ENCODE measurements around the gene PPM1M.

The PPM1M gene

GRCh38 chr3:52245322-52246263 is at the start of gene PPM1M:
PPM1M (plus strand) TSS chr3:52245759; CDS start chr3:52245825, 66 bp downstream.
- H3K9me3 ChIP-seq (ENCODE audit: insufficient read depth, low read length), result no peaks in the 10 kb centered on the region
- peaks cover 22% of the 10 kb centered on the region for H3K4me1 ChIP-seq (ENCODE audit: insufficient read depth, insufficient read length)
- DNase-seq (ENCODE audit: low read depth, low spot score), result peak; percentile 51
- H3K36me3 ChIP-seq (ENCODE audit: insufficient read depth, insufficient read length, low read length), result peaks cover 28% of the 10 kb centered on the region
- H3K9ac ChIP-seq (ENCODE audit: insufficient read length, low read depth), result peak within 1 kb of the TSS; percentile 81
- TF ChIP-seq YY1 (IDR thresholded peaks at IDR 0.05; ENCODE audit: insufficient read depth, insufficient read length), result no peak
- TF ChIP-seq SUZ12 (IDR thresholded peaks at IDR 0.05; ENCODE audit: extremely low read depth, insufficient read depth, insufficient read length), result no peak
- no peak for TF ChIP-seq ZNF274 (IDR thresholded peaks at IDR 0.05; ENCODE audit: low read depth, low read length)
- peaks cover 19% of the 10 kb centered on the region for H3K27me3 ChIP-seq (ENCODE audit: insufficient read depth, insufficient read length)
- peak within 1 kb of the TSS; percentile 51 for H3K4me3 ChIP-seq (ENCODE audit: insufficient read length, low read depth)

GRCh38 chr3:52195823-52196331 is 49.7 kb upstream of the PPM1M start:
- no peak overlapping the region for H3K4me3 ChIP-seq (ENCODE audit: insufficient read length, low read depth)
- H3K9ac ChIP-seq (ENCODE audit: insufficient read length, low read depth), result no peak overlapping the region
- H3K4me1 ChIP-seq (ENCODE audit: insufficient read depth, insufficient read length), result peaks cover 3% of the 10 kb centered on the region
- H3K9me3 ChIP-seq (ENCODE audit: insufficient read depth, low read length), result no peaks in the 10 kb centered on the region
- peaks cover 19% of the 10 kb centered on the region for H3K36me3 ChIP-seq (ENCODE audit: insufficient read depth, insufficient read length, low read length)
- TF ChIP-seq ZNF274 (IDR thresholded peaks at IDR 0.05; ENCODE audit: low read depth, low read length) (no peak), SUZ12 (IDR thresholded peaks at IDR 0.05; ENCODE audit: extremely low read depth, insufficient read depth, insufficient read length) (no peak), YY1 (IDR thresholded peaks at IDR 0.05; ENCODE audit: insufficient read depth, insufficient read length) (no peak)
- no peak for DNase-seq (ENCODE audit: low read depth, low spot score)
- H3K27me3 ChIP-seq (ENCODE audit: insufficient read depth, insufficient read length), result peaks cover 9% of the 10 kb centered on the region

GRCh38 chr3:52196977-52197376 is 48.6 kb upstream of the PPM1M start:
- Histone ChIP-seq H3K4me3 (ENCODE audit: insufficient read length, low read depth) (no peak overlapping the region), H3K4me1 (ENCODE audit: insufficient read depth, insufficient read length) (peaks cover 3% of the 10 kb centered on the region), H3K9me3 (ENCODE audit: insufficient read depth, low read length) (no peaks in the 10 kb centered on the region), H3K27me3 (ENCODE audit: insufficient read depth, insufficient read length) (peaks cover 9% of the 10 kb centered on the region), H3K9ac (ENCODE audit: insufficient read length, low read depth) (no peak overlapping the region), H3K36me3 (ENCODE audit: insufficient read depth, insufficient read length, low read length) (peaks cover 29% of the 10 kb centered on the region)
- no peak for DNase-seq (ENCODE audit: low read depth, low spot score)
- TF ChIP-seq YY1 (IDR thresholded peaks at IDR 0.05; ENCODE audit: insufficient read depth, insufficient read length) (no peak), ZNF274 (IDR thresholded peaks at IDR 0.05; ENCODE audit: low read depth, low read length) (no peak), SUZ12 (IDR thresholded peaks at IDR 0.05; ENCODE audit: extremely low read depth, insufficient read depth, insufficient read length) (no peak)

- Histone ChIP-seq H3K9ac (ENCODE audit: insufficient read length, low read depth) (peak overlapping the region; percentile 86), H3K27me3 (ENCODE audit: insufficient read depth, insufficient read length) (peaks cover 9% of the 10 kb centered on the region), H3K4me3 (ENCODE audit: insufficient read length, low read depth) (peak overlapping the region; percentile 19), H3K36me3 (ENCODE audit: insufficient read depth, insufficient read length, low read length) (peaks cover 33% of the 10 kb centered on the region), H3K4me1 (ENCODE audit: insufficient read depth, insufficient read length) (peaks cover 3% of the 10 kb centered on the region), H3K9me3 (ENCODE audit: insufficient read depth, low read length) (no peaks in the 10 kb centered on the region)
- no peak for DNase-seq (ENCODE audit: low read depth, low spot score)
- TF ChIP-seq SUZ12 (IDR thresholded peaks at IDR 0.05; ENCODE audit: extremely low read depth, insufficient read depth, insufficient read length) (no peak), YY1 (IDR thresholded peaks at IDR 0.05; ENCODE audit: insufficient read depth, insufficient read length) (no peak), ZNF274 (IDR thresholded peaks at IDR 0.05; ENCODE audit: low read depth, low read length) (no peak)
Measured at GRCh38 chr3:52197499-52197841, 48.1 kb upstream of the PPM1M start.

- Histone ChIP-seq H3K4me3 (ENCODE audit: insufficient read length, low read depth) (peak within 1 kb of the TSS; percentile 90), H3K4me1 (ENCODE audit: insufficient read depth, insufficient read length) (peaks cover 3% of the 10 kb centered on the region)
Measured at GRCh38 chr3:52197842-52198625, 47.5 kb upstream of the PPM1M start, which contains the start of gene ALAS1. ALAS1 (plus strand) TSS chr3:52198160; CDS start chr3:52199242, 1,082 bp downstream.

GRCh38 chr3:52198643-52199608 is 46.6 kb upstream of the PPM1M start:
- Histone ChIP-seq H3K9me3 (ENCODE audit: insufficient read depth, low read length) (no peaks in the 10 kb centered on the region), H3K4me3 (ENCODE audit: insufficient read length, low read depth) (peak overlapping the region; percentile 90), H3K36me3 (ENCODE audit: insufficient read depth, insufficient read length, low read length) (peaks cover 48% of the 10 kb centered on the region), H3K4me1 (ENCODE audit: insufficient read depth, insufficient read length) (peaks cover 3% of the 10 kb centered on the region), H3K9ac (ENCODE audit: insufficient read length, low read depth) (peak overlapping the region; percentile 86), H3K27me3 (ENCODE audit: insufficient read depth, insufficient read length) (peaks cover 9% of the 10 kb centered on the region)
- no peak for DNase-seq (ENCODE audit: low read depth, low spot score)
- no peak for TF ChIP-seq SUZ12 (IDR thresholded peaks at IDR 0.05; ENCODE audit: extremely low read depth, insufficient read depth, insufficient read length)
- no peak for TF ChIP-seq YY1 (IDR thresholded peaks at IDR 0.05; ENCODE audit: insufficient read depth, insufficient read length)
- TF ChIP-seq ZNF274 (IDR thresholded peaks at IDR 0.05; ENCODE audit: low read depth, low read length), result no peak

More at GRCh38 chr3:52197842-52198625, 47.5 kb upstream of the PPM1M start, which contains the start of gene ALAS1:
- peak; percentile 92 for DNase-seq (ENCODE audit: low read depth, low spot score)
- Histone ChIP-seq H3K9me3 (ENCODE audit: insufficient read depth, low read length) (no peaks in the 10 kb centered on the region), H3K27me3 (ENCODE audit: insufficient read depth, insufficient read length) (peaks cover 9% of the 10 kb centered on the region), H3K36me3 (ENCODE audit: insufficient read depth, insufficient read length, low read length) (peaks cover 39% of the 10 kb centered on the region), H3K9ac (ENCODE audit: insufficient read length, low read depth) (peak within 1 kb of the TSS; percentile 86)
- no peak for TF ChIP-seq ZNF274 (IDR thresholded peaks at IDR 0.05; ENCODE audit: low read depth, low read length)
- TF ChIP-seq YY1 (IDR thresholded peaks at IDR 0.05; ENCODE audit: insufficient read depth, insufficient read length), result no peak
- TF ChIP-seq SUZ12 (IDR thresholded peaks at IDR 0.05; ENCODE audit: extremely low read depth, insufficient read depth, insufficient read length), result no peak

Data from NT2/D1 (cell line).